Naive thymus-derived CD8-positive, alpha-beta T cell (primary cell): ENCODE results near the gene BEAN1. TPM values are rescaled to one million over a fixed set of nuclear protein-coding genes. Genes with fewer than 3 reads are reported as not detected.
A peak's percentile ranks its signal among the peaks of the same experiment; 100 is the strongest.
"Not testable (repeated sequence)": the region's sequence is repeated elsewhere in the genome, so short reads cannot be mapped to it uniquely, and the experiment has no call there.

ENCODE experiments used
- ATAC-seq, 2 donors: fragments of 150-1000 bp; cut with Tn5 transposase in 1 of 2; sonication (Bioruptor Pico), chemical (Tn5 transposase) in 1 of 2; 1 replicate in 1 of 2; 2 replicates in 1 of 2; pipeline ENCODE4 v1.10.0; 2021; ENCODE audit warnings: mild to moderate bottlenecking in 2 of 2, moderate library complexity in 2 of 2
- POLR2A ChIA-PET: fragments of 350-600 bp; sonication (Branson Sonifier 250); formaldehyde crosslinking; loops from one replicate; lab custom pipeline; 2021; ENCODE audit warnings: antibody characterized with exemption; lab: Charles Lee
- DNase-seq, 10 donors: peaks; one replicate each; pipeline versions ENCODE4 v3.0.0 to v3.0.0-alpha.2; 2020 to 2022
- H3K27ac Mint-ChIP-seq, 10 donors: one replicate each; pipeline ENCODE4 v1.8.0; 2020 to 2022; ENCODE audit warnings: mild to moderate bottlenecking in 10 of 10, mixed read lengths in 10 of 10, moderate library complexity in 4 of 10, inconsistent platforms in 1 of 10
- H3K27me3 Mint-ChIP-seq, 5 donors: one replicate each; pipeline ENCODE4 v1.8.0; 2021 to 2022; ENCODE audit warnings: mixed read lengths in 5 of 5
- H3K36me3 Mint-ChIP-seq, 3 donors: one replicate each; pipeline ENCODE4 v1.8.0; 2020 to 2022; ENCODE audit warnings: mixed read lengths in 3 of 3, mild to moderate bottlenecking in 2 of 3, inconsistent platforms in 1 of 3
- H3K4me1 Mint-ChIP-seq, 4 donors: one replicate each; pipeline ENCODE4 v1.8.0; 2021 to 2022; ENCODE audit warnings: mixed read lengths in 4 of 4
- H3K4me3 Mint-ChIP-seq, 10 donors: one replicate each; pipeline ENCODE4 v1.8.0; 2020 to 2022; ENCODE audit warnings: mild to moderate bottlenecking in 10 of 10, mixed read lengths in 10 of 10, moderate library complexity in 6 of 10, inconsistent platforms in 1 of 10
- H3K9me3 Mint-ChIP-seq, 9 donors: one replicate each; pipeline ENCODE4 v1.8.0; 2020 to 2022; ENCODE audit warnings: mixed read lengths in 9 of 9, mild to moderate bottlenecking in 3 of 9, inconsistent platforms in 1 of 9, moderate library complexity in 1 of 9
- polyA plus RNA-seq, 3 donors: library from polyadenylated mRNA; unstranded; fragments of 300-500 nt; fragmentation: Illumina TruSeq; gene quantifications; one replicate each; pipeline ENCODE4 v1.2.3, GENCODE V29; 2021
- total RNA-seq, 8 experiments: library from RNA in 2 of 8; stranded (reverse) in 2 of 8; gene quantifications; one replicate each; pipeline ENCODE4 v1.2.3 and lab custom pipeline; 2021 to 2026

Gene BEAN1
- total and polyA plus RNA-seq, 5 experiments from 2014 or later, result not detected

- Mint-ChIP-seq H3K27ac (peak overlapping the region in 1 of 10 donors; percentile 85), H3K4me3 (no peak overlapping the region), H3K4me1 (peaks cover 3 to 7% (median 5%) of the 10 kb centered on the region in 4 donors), H3K27me3 (peaks cover 5 to 44% (median 26%) of the 10 kb centered on the region in 5 donors), H3K36me3 (peaks cover 0 to 1% (median 0%) of the 10 kb centered on the region in 3 donors), H3K9me3 (no peaks in the 10 kb centered on the region)
- DNase-seq, result no peak
- ATAC-seq, result no peak
- POLR2A ChIA-PET, result no interaction called here
Measured at GRCh38 chr16:66459878-66460277, 32.8 kb downstream of the BEAN1 start.

- H3K4me1 Mint-ChIP-seq, result peaks cover 3 to 5% (median 4%) of the 10 kb centered on the region in 4 donors
- no peak overlapping the region for H3K27ac Mint-ChIP-seq
- H3K9me3 Mint-ChIP-seq, result no peaks in the 10 kb centered on the region
- POLR2A ChIA-PET, result no interaction called here
- H3K4me3 Mint-ChIP-seq, result no peak overlapping the region
- DNase-seq (no peak), ATAC-seq (no peak)
- H3K27me3 Mint-ChIP-seq, result peaks cover 8 to 44% (median 28%) of the 10 kb centered on the region in 5 donors
- peaks cover 0 to 1% (median 0%) of the 10 kb centered on the region in 3 donors for H3K36me3 Mint-ChIP-seq
Measured at GRCh38 chr16:66460703-66461102, 33.6 kb downstream of the BEAN1 start.

- peaks cover 0 to 8% (median 5%) of the 10 kb centered on the region in 3 donors for H3K36me3 Mint-ChIP-seq
- ATAC-seq (no peak), DNase-seq (no peak)
- peaks cover 10 to 55% (median 32%) of the 10 kb centered on the region in 5 donors for H3K27me3 Mint-ChIP-seq
- POLR2A ChIA-PET, result no interaction called here
- H3K4me3 Mint-ChIP-seq, result no peak overlapping the region
- H3K4me1 Mint-ChIP-seq, result peaks cover 3 to 5% (median 4%) of the 10 kb centered on the region in 4 donors
- no peak overlapping the region for H3K27ac Mint-ChIP-seq
- peaks cover 0 to 3% (median 0%) of the 10 kb centered on the region in 9 donors for H3K9me3 Mint-ChIP-seq
Measured at GRCh38 chr16:66462912-66463311, 35.8 kb downstream of the BEAN1 start.

GRCh38 chr16:66465946-66466345, 38.9 kb downstream of the BEAN1 start:
- H3K9me3 Mint-ChIP-seq, H3K36me3 Mint-ChIP-seq, H3K4me3 Mint-ChIP-seq, H3K4me1 Mint-ChIP-seq, DNase-seq, ATAC-seq, H3K27ac Mint-ChIP-seq, POLR2A ChIA-PET: not testable (repeated sequence)
- H3K27me3 Mint-ChIP-seq, result peaks cover 12 to 39% (median 14%) of the 10 kb centered on the region in 5 donors

- H3K9me3 Mint-ChIP-seq, ATAC-seq, DNase-seq, H3K27ac Mint-ChIP-seq, H3K4me3 Mint-ChIP-seq, H3K4me1 Mint-ChIP-seq, H3K36me3 Mint-ChIP-seq, POLR2A ChIA-PET: not testable (repeated sequence)
- peaks cover 7 to 32% (median 14%) of the 10 kb centered on the region in 5 donors for H3K27me3 Mint-ChIP-seq
Measured at GRCh38 chr16:66466636-66467035, 39.5 kb downstream of the BEAN1 start.

GRCh38 chr16:66467611-66468010, 40.5 kb downstream of the BEAN1 start:
- no peak overlapping the region for H3K4me3 Mint-ChIP-seq
- H3K27me3 Mint-ChIP-seq, result peaks cover 6 to 28% (median 14%) of the 10 kb centered on the region in 5 donors
- no peak for DNase-seq
- peaks cover 0 to 6% (median 5%) of the 10 kb centered on the region in 3 donors for H3K36me3 Mint-ChIP-seq
- peaks cover 0 to 5% (median 0%) of the 10 kb centered on the region in 9 donors for H3K9me3 Mint-ChIP-seq
- POLR2A ChIA-PET, result no interaction called here
- peaks cover 2 to 5% (median 4%) of the 10 kb centered on the region in 4 donors for H3K4me1 Mint-ChIP-seq
- no peak for ATAC-seq
- no peak overlapping the region for H3K27ac Mint-ChIP-seq

GRCh38 chr16:66468321-66468965, 41.3 kb downstream of the BEAN1 start:
- ATAC-seq (no peak), DNase-seq (no peak)
- peaks cover 4 to 23% (median 14%) of the 10 kb centered on the region in 5 donors for H3K27me3 Mint-ChIP-seq
- POLR2A ChIA-PET, result interaction anchor here (0.7 kb wide), 1 partner anchor 74 kb away, joined by 3 read pairs; no protein-coding TSS in a partner anchor
- peak overlapping the region in 1 of 10 donors; percentile 21 for H3K27ac Mint-ChIP-seq
- H3K9me3 Mint-ChIP-seq, result peaks cover 0 to 5% (median 0%) of the 10 kb centered on the region in 9 donors
- peaks cover 0 to 6% (median 5%) of the 10 kb centered on the region in 3 donors for H3K36me3 Mint-ChIP-seq
- no peak overlapping the region for H3K4me3 Mint-ChIP-seq
- H3K4me1 Mint-ChIP-seq, result peaks cover 2 to 10% (median 4%) of the 10 kb centered on the region in 4 donors

GRCh38 chr16:66469291-66469946, 42.3 kb downstream of the BEAN1 start:
- H3K27ac Mint-ChIP-seq, result no peak overlapping the region
- ATAC-seq (no peak), DNase-seq (no peak)
- H3K4me3 Mint-ChIP-seq, result no peak overlapping the region
- POLR2A ChIA-PET, result interaction anchor here (0.7 kb wide), 1 partner anchor 73 kb away, joined by 3 read pairs; no protein-coding TSS in a partner anchor
- H3K27me3 Mint-ChIP-seq, result peaks cover 4 to 20% (median 14%) of the 10 kb centered on the region in 5 donors
- peaks cover 6 to 14% (median 7%) of the 10 kb centered on the region in 4 donors for H3K4me1 Mint-ChIP-seq
- H3K36me3 Mint-ChIP-seq, result peaks cover 0 to 6% (median 5%) of the 10 kb centered on the region in 3 donors
- peaks cover 0 to 5% (median 0%) of the 10 kb centered on the region in 9 donors for H3K9me3 Mint-ChIP-seq

GRCh38 chr16:66469947-66470546, 43.0 kb downstream of the BEAN1 start:
- Mint-ChIP-seq H3K27ac (peak overlapping the region in 4 of 10 donors; percentile 34 to 57 (median 42)), H3K36me3 (peaks cover 0 to 6% (median 5%) of the 10 kb centered on the region in 3 donors), H3K9me3 (peaks cover 0 to 5% (median 0%) of the 10 kb centered on the region in 9 donors), H3K27me3 (peaks cover 4 to 20% (median 14%) of the 10 kb centered on the region in 5 donors), H3K4me3 (no peak overlapping the region), H3K4me1 (peaks cover 11 to 21% (median 13%) of the 10 kb centered on the region in 4 donors)
- POLR2A ChIA-PET, result no interaction called here
- no peak for DNase-seq
- no peak for ATAC-seq

GRCh38 chr16:66470556-66470955, 43.5 kb downstream of the BEAN1 start:
- POLR2A ChIA-PET, result no interaction called here
- peaks cover 4 to 20% (median 11%) of the 10 kb centered on the region in 5 donors for H3K27me3 Mint-ChIP-seq
- H3K4me1 Mint-ChIP-seq, result peaks cover 11 to 26% (median 16%) of the 10 kb centered on the region in 4 donors
- DNase-seq (no peak), ATAC-seq (no peak)
- no peak overlapping the region for H3K4me3 Mint-ChIP-seq
- H3K36me3 Mint-ChIP-seq, result peaks cover 0 to 6% (median 5%) of the 10 kb centered on the region in 3 donors
- peak overlapping the region in 1 of 10 donors; percentile 21 for H3K27ac Mint-ChIP-seq
- peaks cover 0 to 5% (median 0%) of the 10 kb centered on the region in 9 donors for H3K9me3 Mint-ChIP-seq

GRCh38 chr16:66471264-66471663, 44.2 kb downstream of the BEAN1 start:
- peaks cover 0 to 5% (median 3%) of the 10 kb centered on the region in 3 donors for H3K36me3 Mint-ChIP-seq
- H3K4me3 Mint-ChIP-seq, result no peak overlapping the region
- no peak for DNase-seq
- H3K27me3 Mint-ChIP-seq, result peaks cover 3 to 16% (median 7%) of the 10 kb centered on the region in 5 donors
- POLR2A ChIA-PET, result no interaction called here
- ATAC-seq, result no peak
- peaks cover 11 to 26% (median 18%) of the 10 kb centered on the region in 4 donors for H3K4me1 Mint-ChIP-seq
- H3K27ac Mint-ChIP-seq, result peak overlapping the region in 2 of 10 donors; percentile 34 to 92
- peaks cover 0 to 5% (median 0%) of the 10 kb centered on the region in 9 donors for H3K9me3 Mint-ChIP-seq

GRCh38 chr16:66471716-66472393, 44.8 kb downstream of the BEAN1 start:
- POLR2A ChIA-PET, result no interaction called here
- DNase-seq (no peak), ATAC-seq (no peak)
- Mint-ChIP-seq H3K27me3 (peaks cover 0 to 10% (median 4%) of the 10 kb centered on the region in 5 donors), H3K36me3 (no peaks in the 10 kb centered on the region), H3K4me1 (peaks cover 11 to 26% (median 20%) of the 10 kb centered on the region in 4 donors), H3K4me3 (no peak overlapping the region), H3K9me3 (peaks cover 0 to 3% (median 0%) of the 10 kb centered on the region in 9 donors), H3K27ac (peak overlapping the region in 3 of 10 donors; percentile 25 to 92 (median 61))
